GM12878 (cell line): ENCODE measurements around the gene NPR2. TPM values are rescaled to one million over a fixed set of nuclear protein-coding genes. Genes with fewer than 3 reads are reported as not detected.

ENCODE experiments used
- ATF3 ChIP-seq: IDR thresholded peaks from 2 replicates; pipeline ENCODE4 v1.6.1; 2011; ENCODE audit warnings: low read depth, mild to moderate bottlenecking, low read length, moderate library complexity, borderline replicate concordance; ENCODE audit errors: extremely low read depth
- BMI1 ChIP-seq: fragments of 450-650 bp; IDR thresholded peaks from 2 replicates; pipeline ENCODE4 v1.6.1; 2016; ENCODE audit warnings: mild to moderate bottlenecking, moderate library complexity, borderline replicate concordance
- CEBPZ ChIP-seq: fragments of 150-350 bp; IDR thresholded peaks from 2 replicates; pipeline ENCODE4 v1.6.1; 2016; ENCODE audit warnings: low read depth, low read length
- CHD1 ChIP-seq: IDR thresholded peaks from 2 replicates; pipeline ENCODE4 v1.6.1; 2012; ENCODE audit warnings: low read depth, low read length, improper control_type of control experiment
- CHD2 ChIP-seq: IDR thresholded peaks from 2 replicates; pipeline ENCODE4 v1.6.1; 2011; ENCODE audit warnings: low read depth, low read length, improper control_type of control experiment, borderline replicate concordance
- DPF2 ChIP-seq: fragments of 450-650 bp; IDR thresholded peaks from 2 replicates; pipeline ENCODE4 v1.6.1; 2017; ENCODE audit warnings: mild to moderate bottlenecking
- E2F4 ChIP-seq: IDR thresholded peaks from 2 replicates; pipeline ENCODE4 v1.6.1; 2012; ENCODE audit warnings: low read depth, low read length, improper control_type of control experiment
- ELK1 ChIP-seq: IDR thresholded peaks from 2 replicates; pipeline ENCODE4 v1.6.1; 2012; ENCODE audit warnings: low read depth, low read length, improper control_type of control experiment
- FOS ChIP-seq: IDR thresholded peaks from 3 replicates; pipeline ENCODE4 v1.6.1; 2011; ENCODE audit warnings: borderline replicate concordance; ENCODE audit not compliant: insufficient read length; ENCODE audit errors: extremely low read depth
- GATAD2B ChIP-seq: fragments of 450-650 bp; conservative IDR thresholded peaks from 2 replicates; pipeline ENCODE4 v1.6.1; 2017; ENCODE audit warnings: low read depth, mild to moderate bottlenecking, moderate library complexity
- MEF2B ChIP-seq: fragments of 450-650 bp; IDR thresholded peaks from 2 replicates; pipeline ENCODE4 v1.6.1; 2018; ENCODE audit warnings: mild to moderate bottlenecking, moderate library complexity; ENCODE audit not compliant: partially characterized antibody, poor library complexity, severe bottlenecking
- NFYB ChIP-seq: IDR thresholded peaks from 2 replicates; pipeline ENCODE4 v1.6.1; 2011; ENCODE audit warnings: low read depth, mild to moderate bottlenecking, low read length, improper control_type of control experiment, moderate library complexity; ENCODE audit not compliant: insufficient read depth
- NKRF ChIP-seq: fragments of 450-650 bp; conservative IDR thresholded peaks from 2 replicates; pipeline ENCODE4 v1.6.1; 2017; ENCODE audit warnings: mild to moderate bottlenecking, moderate library complexity
- POU2F2 ChIP-seq: IDR thresholded peaks from 3 replicates; pipeline ENCODE4 v1.6.1; 2011; ENCODE audit warnings: low read depth, mild to moderate bottlenecking, low read length, borderline replicate concordance
- SIX5 ChIP-seq: IDR thresholded peaks from 2 replicates; pipeline ENCODE4 v1.6.1; 2011; ENCODE audit warnings: mild to moderate bottlenecking, low read depth, low read length, moderate library complexity; ENCODE audit not compliant: severe bottlenecking
- SUZ12 ChIP-seq: fragments of 200-600 bp; sonication (generic); IDR thresholded peaks from one replicate; pipeline ENCODE4 v1.6.1; 2018; ENCODE audit warnings: antibody characterized with exemption, mild to moderate bottlenecking; ENCODE audit not compliant: unreplicated experiment
- ZNF622 ChIP-seq: fragments of 450-650 bp; IDR thresholded peaks from 2 replicates; pipeline ENCODE4 v1.6.1; 2017; ENCODE audit warnings: mild to moderate bottlenecking, inconsistent platforms
- ZZZ3 ChIP-seq: IDR thresholded peaks from 2 replicates; pipeline ENCODE4 v1.6.1; 2011; ENCODE audit warnings: low read depth; ENCODE audit not compliant: control insufficient read depth, insufficient read length
- polyA plus RNA-seq, 11 experiments: library from polyadenylated mRNA; depleted of rRNA in 4 of 11; unstranded in 6 of 11; stranded (reverse) in 5 of 11; fragments of >200 nt; fragmentation: Nextera tagmentation in 4 of 11; fragmentation: Illumina TruSeq in 1 of 11; extraction: Ambion mirVana in 4 of 11; extraction: Trizol in 1 of 11; gene quantifications; 1 replicate in 1 of 11; 2 replicates in 10 of 11; pipeline versions ENCODE4 v1.2.1 to v1.2.3, GENCODE V29; 2011 to 2016; ENCODE audit warnings: inconsistent platforms in 2 of 11, missing spikeins in 2 of 11, low read depth in 1 of 11
- total RNA-seq, 4 experiments: library from RNA; depleted of rRNA in 3 of 4; stranded (reverse); fragments of >200 nt in 3 of 4; fragmentation: Illumina TruSeq in 1 of 4; extraction: Trizol in 1 of 4; gene quantifications; 2 replicates each; pipeline versions ENCODE4 v1.2.1 to v1.2.3, GENCODE V29; 2013 to 2021

Gene NPR2
- total and polyA plus RNA-seq, 10 of the 15 experiments (the other 5 are each of a cell fraction or from before 2014, with no cell fraction given): 2.0 to 20.9 (median 6.8) TPM

- peak; percentile 55; the same call in 1 of the 2 replicates for TF ChIP-seq CEBPZ
- TF ChIP-seq E2F4: 0 out of 2 replicates have a peak, but pooled peaks have one; percentile 11
- TF ChIP-seq ATF3: no peak
- peak; percentile 22 for TF ChIP-seq MEF2B
- TF ChIP-seq CHD1: no peak
- TF ChIP-seq GATAD2B: peak; percentile 93
- peak; percentile 89 for TF ChIP-seq CHD2
- no peak for TF ChIP-seq ZNF622
- peak; percentile 75 for TF ChIP-seq FOS
- TF ChIP-seq SIX5: no peak
- peak; percentile 70; the same call in 1 of the 3 replicates for TF ChIP-seq POU2F2
- TF ChIP-seq NFYB: peak; percentile 86
- 0 out of 2 replicates have a peak, but pooled peaks have one; percentile 2 for TF ChIP-seq NKRF
- no peak for TF ChIP-seq ELK1
- no peak for TF ChIP-seq SUZ12
- peak; percentile 30 for TF ChIP-seq DPF2
- no peak for TF ChIP-seq ZZZ3
- TF ChIP-seq BMI1: no peak
Measured at GRCh38 chr9:35814841-35815543, 23.6 kb downstream of the NPR2 start, which contains the start of gene HINT2 (continued).
